Activated B cell treated with CpG ODN at 0.5 μM for 24 hours (primary cell): ENCODE results near the gene DDX23. TPM values are rescaled to one million over a fixed set of nuclear protein-coding genes. Genes with fewer than 3 reads are reported as not detected.

ENCODE experiments used
- ATAC-seq: fragments of 200-7000 bp; cut with Tn5 transposase; one replicate; pipeline ENCODE4 v1.10.0; 2021; ENCODE audit warnings: low read depth, mild to moderate bottlenecking, moderate library complexity
- CTCF ChIA-PET: fragments of 350-600 bp; sonication (Branson Sonifier 250); formaldehyde crosslinking; loops from one replicate; lab custom pipeline; 2021; ENCODE audit warnings: antibody characterized with exemption; lab: Charles Lee
- POLR2A ChIA-PET: fragments of 350-600 bp; sonication (Branson Sonifier 250); formaldehyde crosslinking; loops from one replicate; lab custom pipeline; 2021; ENCODE audit warnings: antibody characterized with exemption; lab: Charles Lee
- DNase-seq: peaks from one replicate; pipeline ENCODE4 v3.0.0; 2022
- H3K27ac Mint-ChIP-seq: one replicate; pipeline ENCODE4 v1.8.0; 2020; ENCODE audit warnings: mixed read lengths
- H3K27me3 Mint-ChIP-seq: one replicate; pipeline ENCODE4 v1.8.0; 2021; ENCODE audit warnings: mixed read lengths
- H3K36me3 Mint-ChIP-seq: one replicate; pipeline ENCODE4 v1.8.0; 2021; ENCODE audit warnings: low read depth, mixed read lengths
- H3K4me1 Mint-ChIP-seq: one replicate; pipeline ENCODE4 v1.8.0; 2021; ENCODE audit warnings: mixed read lengths
- H3K4me3 Mint-ChIP-seq: one replicate; pipeline ENCODE4 v1.8.0; 2020; ENCODE audit warnings: mild to moderate bottlenecking, mixed read lengths
- H3K9me3 Mint-ChIP-seq: one replicate; pipeline ENCODE4 v1.8.0; 2020; ENCODE audit warnings: mixed read lengths
- intact Hi-C: fragments of 100-400 bp; cut with micrococcal nuclease; formaldehyde crosslinking; loops from one replicate; pipeline ENCODE4 v1.15.1; 2024
- total RNA-seq: library from RNA; stranded (reverse); gene quantifications from 2 replicates; pipeline ENCODE4 v1.2.3, GENCODE V29; 2022
- TF ChIP-seq, protein P1 (sequence below): fragments of 200-600 bp; IDR thresholded peaks from one replicate; pipeline ENCODE4 v1.8.0; 2022; ENCODE audit warnings: antibody characterized with exemption, mild to moderate bottlenecking

Gene DDX23
- total RNA-seq, 1 donor from 2014 or later = 116 TPM

- H3K4me3 Mint-ChIP-seq = no peak overlapping the region
- TF ChIP-seq, protein P1, sequence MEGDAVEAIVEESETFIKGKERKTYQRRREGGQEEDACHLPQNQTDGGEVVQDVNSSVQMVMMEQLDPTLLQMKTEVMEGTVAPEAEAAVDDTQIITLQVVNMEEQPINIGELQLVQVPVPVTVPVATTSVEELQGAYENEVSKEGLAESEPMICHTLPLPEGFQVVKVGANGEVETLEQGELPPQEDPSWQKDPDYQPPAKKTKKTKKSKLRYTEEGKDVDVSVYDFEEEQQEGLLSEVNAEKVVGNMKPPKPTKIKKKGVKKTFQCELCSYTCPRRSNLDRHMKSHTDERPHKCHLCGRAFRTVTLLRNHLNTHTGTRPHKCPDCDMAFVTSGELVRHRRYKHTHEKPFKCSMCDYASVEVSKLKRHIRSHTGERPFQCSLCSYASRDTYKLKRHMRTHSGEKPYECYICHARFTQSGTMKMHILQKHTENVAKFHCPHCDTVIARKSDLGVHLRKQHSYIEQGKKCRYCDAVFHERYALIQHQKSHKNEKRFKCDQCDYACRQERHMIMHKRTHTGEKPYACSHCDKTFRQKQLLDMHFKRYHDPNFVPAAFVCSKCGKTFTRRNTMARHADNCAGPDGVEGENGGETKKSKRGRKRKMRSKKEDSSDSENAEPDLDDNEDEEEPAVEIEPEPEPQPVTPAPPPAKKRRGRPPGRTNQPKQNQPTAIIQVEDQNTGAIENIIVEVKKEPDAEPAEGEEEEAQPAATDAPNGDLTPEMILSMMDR = no peak
- H3K27ac Mint-ChIP-seq = no peak overlapping the region
- peaks cover 16% of the 10 kb centered on the region for H3K4me1 Mint-ChIP-seq
- peaks cover 4% of the 10 kb centered on the region for H3K27me3 Mint-ChIP-seq
- ATAC-seq (no peak), DNase-seq (no peak)
- CTCF ChIA-PET = no interaction called here
- no peaks in the 10 kb centered on the region for H3K36me3 Mint-ChIP-seq
- intact Hi-C loops = no loop called here
- H3K9me3 Mint-ChIP-seq = no peaks in the 10 kb centered on the region
- POLR2A ChIA-PET = no interaction called here
These were observed 29.8 kb downstream of the DDX23 start for GRCh38 chr12:48822139-48822538.

- no peak overlapping the region for H3K27ac Mint-ChIP-seq
- peaks cover 27% of the 10 kb centered on the region for H3K4me1 Mint-ChIP-seq
- peaks cover 2% of the 10 kb centered on the region for H3K36me3 Mint-ChIP-seq
- intact Hi-C loops = no loop called here
- no peak for ATAC-seq
- POLR2A ChIA-PET = interaction anchor here (0.7 kb wide), 1 partner anchor 32 kb away, joined by 3 read pairs; the partner anchor contains the start of gene DDX23
- CTCF ChIA-PET = interaction anchor here (0.8 kb wide), 1 partner anchor 33 kb away, joined by 4 read pairs; no protein-coding TSS in a partner anchor
- H3K4me3 Mint-ChIP-seq = peak overlapping the region; percentile 28
- H3K9me3 Mint-ChIP-seq = no peaks in the 10 kb centered on the region
- no peak for DNase-seq
- H3K27me3 Mint-ChIP-seq = peaks cover 13% of the 10 kb centered on the region
- TF ChIP-seq, protein P1 = no peak
These were observed 31.8 kb downstream of the DDX23 start for GRCh38 chr12:48819986-48820725.

- peaks cover 3% of the 10 kb centered on the region for H3K36me3 Mint-ChIP-seq
- H3K4me3 Mint-ChIP-seq = peak overlapping the region; percentile 87
- DNase-seq (peak; percentile 25), ATAC-seq (peak; percentile 6)
- no peak overlapping the region for H3K27ac Mint-ChIP-seq
- H3K4me1 Mint-ChIP-seq = peaks cover 33% of the 10 kb centered on the region
- peaks cover 13% of the 10 kb centered on the region for H3K27me3 Mint-ChIP-seq
- TF ChIP-seq, protein P1 = no peak
- ChIA-PET CTCF (no interaction called here), POLR2A (interaction anchor here (0.6 to 1.2 kb wide), 2 partner anchors 33 to 74 kb away, joined by 3 to 4 read pairs; partner anchors contain the start of gene DDX23)
- no peaks in the 10 kb centered on the region for H3K9me3 Mint-ChIP-seq
- intact Hi-C loops = loop anchor here (1.0 kb wide), 1 partner anchor 33 kb away; the partner anchor contains the start of gene DDX23
These were observed 33.0 kb downstream of the DDX23 start for GRCh38 chr12:48818831-48819590.

GRCh38 chr12:48817873-48818830 lies 33.8 kb downstream of the DDX23 start, which contains the start of gene CACNB3:
TSS of gene CACNB3 (plus strand) at chr12:48818496. CDS start at chr12:48818930, 434 bp downstream.
- ATAC-seq (peak; percentile 56), DNase-seq (peak; percentile 67)
- Mint-ChIP-seq H3K36me3 (peaks cover 3% of the 10 kb centered on the region), H3K27me3 (peaks cover 13% of the 10 kb centered on the region), H3K4me1 (peaks cover 38% of the 10 kb centered on the region), H3K27ac (no peak within 1 kb of the TSS), H3K4me3 (peak within 1 kb of the TSS; percentile 87), H3K9me3 (no peaks in the 10 kb centered on the region)
- TF ChIP-seq, protein P1 = no peak
- intact Hi-C loops = loop anchor here (1.0 kb wide), 1 partner anchor 34 kb away; the partner anchor contains the start of gene DDX23
- POLR2A ChIA-PET = interaction anchor here (0.6 to 1.2 kb wide), 3 partner anchors 34 to 75 kb away, joined by 3 to 9 read pairs (median 4); partner anchors contain the start of gene DDX23
- CTCF ChIA-PET = no interaction called here
